Memory B cell (primary cell): ENCODE measurements around the gene JPT1.
"Not testable (repeated sequence)": the region's sequence is repeated elsewhere in the genome, so short reads cannot be mapped to it uniquely, and the experiment has no call there.

Experiments
- ATAC-seq: fragments of 150-1000 bp; cut with Tn5 transposase; 2 replicates; pipeline ENCODE4 v1.10.0; 2021; ENCODE audit warnings: low read depth, mild to moderate bottlenecking, moderate library complexity
- DNase-seq, 2 donors: peaks; one replicate each; pipeline ENCODE4 v3.0.0; 2022; ENCODE audit warnings: low spot score in 2 of 2
- H3K27ac Mint-ChIP-seq: one replicate; pipeline ENCODE4 v1.8.0; 2022; ENCODE audit warnings: mild to moderate bottlenecking, moderate library complexity, mixed read lengths
- H3K27me3 Mint-ChIP-seq: one replicate; pipeline ENCODE4 v1.8.0; 2022; ENCODE audit warnings: mixed read lengths
- H3K36me3 Mint-ChIP-seq: one replicate; pipeline ENCODE4 v1.8.0; 2022; ENCODE audit warnings: mild to moderate bottlenecking, mixed read lengths
- H3K4me1 Mint-ChIP-seq: one replicate; pipeline ENCODE4 v1.8.0; 2022; ENCODE audit warnings: mixed read lengths
- H3K4me3 Mint-ChIP-seq: one replicate; pipeline ENCODE4 v1.8.0; 2022; ENCODE audit warnings: mild to moderate bottlenecking, moderate library complexity, mixed read lengths
- H3K9me3 Mint-ChIP-seq: one replicate; pipeline ENCODE4 v1.8.0; 2022; ENCODE audit warnings: mixed read lengths

The JPT1 gene

GRCh38 chr17:75146592-75146991 is 7.7 kb downstream of the JPT1 start:
- Mint-ChIP-seq H3K27me3 (no peaks in the 10 kb centered on the region), H3K27ac (no peak overlapping the region), H3K36me3 (peaks cover 20% of the 10 kb centered on the region), H3K4me3 (no peak overlapping the region), H3K4me1 (peaks cover 8% of the 10 kb centered on the region), H3K9me3 (no peaks in the 10 kb centered on the region)
- ATAC-seq (no peak), DNase-seq (no peak)

- peaks cover 10% of the 10 kb centered on the region for H3K4me1 Mint-ChIP-seq
- H3K27ac Mint-ChIP-seq, result no peak overlapping the region
- ATAC-seq (no peak), DNase-seq (no peak)
- no peaks in the 10 kb centered on the region for H3K9me3 Mint-ChIP-seq
- H3K27me3 Mint-ChIP-seq, result no peaks in the 10 kb centered on the region
- H3K36me3 Mint-ChIP-seq, result peaks cover 22% of the 10 kb centered on the region
- no peak overlapping the region for H3K4me3 Mint-ChIP-seq
Observed at GRCh38 chr17:75144816-75145512, 9.3 kb downstream of the JPT1 start.

- peaks cover 6% of the 10 kb centered on the region for H3K4me1 Mint-ChIP-seq
- H3K4me3 Mint-ChIP-seq, result no peak overlapping the region
- no peaks in the 10 kb centered on the region for H3K9me3 Mint-ChIP-seq
- no peak overlapping the region for H3K27ac Mint-ChIP-seq
- no peaks in the 10 kb centered on the region for H3K27me3 Mint-ChIP-seq
- no peak for DNase-seq
- peaks cover 16% of the 10 kb centered on the region for H3K36me3 Mint-ChIP-seq
- no peak for ATAC-seq
Observed at GRCh38 chr17:75142236-75142971, 11.9 kb downstream of the JPT1 start.

- no peak for DNase-seq
Observed at GRCh38 chr17:75138519-75138918, 15.8 kb downstream of the JPT1 start.

GRCh38 chr17:75137762-75138161 is 16.6 kb downstream of the JPT1 start:
- not testable (repeated sequence) for H3K4me1 Mint-ChIP-seq, H3K27me3 Mint-ChIP-seq, H3K27ac Mint-ChIP-seq

More at GRCh38 chr17:75138519-75138918, 15.8 kb downstream of the JPT1 start:
- Mint-ChIP-seq H3K4me3 (no peak overlapping the region), H3K36me3 (peaks cover 2% of the 10 kb centered on the region), H3K27ac (no peak overlapping the region), H3K9me3 (no peaks in the 10 kb centered on the region), H3K27me3 (no peaks in the 10 kb centered on the region), H3K4me1 (peaks cover 4% of the 10 kb centered on the region)
- no peak for ATAC-seq

GRCh38 chr17:75135946-75136345 is 18.4 kb downstream of the JPT1 start:
- H3K27me3 Mint-ChIP-seq, result no peaks in the 10 kb centered on the region
- no peak overlapping the region for H3K27ac Mint-ChIP-seq
- ATAC-seq (no peak), DNase-seq (no peak)
- H3K4me3 Mint-ChIP-seq, result no peak overlapping the region
- H3K9me3 Mint-ChIP-seq, result no peaks in the 10 kb centered on the region
- no peaks in the 10 kb centered on the region for H3K36me3 Mint-ChIP-seq
- peaks cover 2% of the 10 kb centered on the region for H3K4me1 Mint-ChIP-seq

More at GRCh38 chr17:75137762-75138161, 16.6 kb downstream of the JPT1 start:
- H3K9me3 Mint-ChIP-seq, H3K4me3 Mint-ChIP-seq, ATAC-seq, DNase-seq, H3K36me3 Mint-ChIP-seq: not testable (repeated sequence)

- no peaks in the 10 kb centered on the region for H3K36me3 Mint-ChIP-seq
- no peak overlapping the region for H3K4me3 Mint-ChIP-seq
- H3K27ac Mint-ChIP-seq, result no peak overlapping the region
- H3K4me1 Mint-ChIP-seq, result peaks cover 4% of the 10 kb centered on the region
- DNase-seq (no peak), ATAC-seq (no peak)
- H3K9me3 Mint-ChIP-seq, result no peaks in the 10 kb centered on the region
- no peaks in the 10 kb centered on the region for H3K27me3 Mint-ChIP-seq
Observed at GRCh38 chr17:75135452-75135851, 18.9 kb downstream of the JPT1 start.

- ATAC-seq, H3K27me3 Mint-ChIP-seq, H3K9me3 Mint-ChIP-seq, H3K27ac Mint-ChIP-seq, H3K4me1 Mint-ChIP-seq, H3K36me3 Mint-ChIP-seq, DNase-seq, H3K4me3 Mint-ChIP-seq: not testable (repeated sequence)
Observed at GRCh38 chr17:75133607-75134347, 20.5 kb downstream of the JPT1 start.

- Mint-ChIP-seq H3K9me3 (no peaks in the 10 kb centered on the region), H3K4me3 (no peak overlapping the region)
Observed at GRCh38 chr17:75133001-75133400, 21.3 kb downstream of the JPT1 start.

GRCh38 chr17:75132018-75133000 is 22.0 kb downstream of the JPT1 start:
- H3K9me3 Mint-ChIP-seq, ATAC-seq, H3K27me3 Mint-ChIP-seq, DNase-seq, H3K36me3 Mint-ChIP-seq: not testable (repeated sequence)
- peak overlapping the region; percentile 86 for H3K4me3 Mint-ChIP-seq
- H3K4me1 Mint-ChIP-seq, result peaks cover 11% of the 10 kb centered on the region
- H3K27ac Mint-ChIP-seq, result peak overlapping the region; percentile 76

More at GRCh38 chr17:75133001-75133400, 21.3 kb downstream of the JPT1 start:
- DNase-seq, result no peak
- peaks cover 4% of the 10 kb centered on the region for H3K36me3 Mint-ChIP-seq
- H3K27ac Mint-ChIP-seq, result no peak overlapping the region
- peaks cover 11% of the 10 kb centered on the region for H3K4me1 Mint-ChIP-seq
- H3K27me3 Mint-ChIP-seq, result no peaks in the 10 kb centered on the region
- no peak for ATAC-seq

GRCh38 chr17:75131278-75132017 is 22.9 kb downstream of the JPT1 start, which contains the start of gene NT5C:
TSS of gene NT5C (minus strand) at chr17:75131742. CDS start at chr17:75131707, 35 bp downstream.
- peaks cover 11% of the 10 kb centered on the region for H3K4me1 Mint-ChIP-seq
- H3K27ac Mint-ChIP-seq, result peak within 1 kb of the TSS; percentile 79
- peak within 1 kb of the TSS; percentile 86 for H3K4me3 Mint-ChIP-seq
- H3K36me3 Mint-ChIP-seq, result peaks cover 4% of the 10 kb centered on the region
- no peaks in the 10 kb centered on the region for H3K9me3 Mint-ChIP-seq
- peak; percentile 81 for ATAC-seq
- DNase-seq, result peak; percentile 54 to 77
- no peaks in the 10 kb centered on the region for H3K27me3 Mint-ChIP-seq

GRCh38 chr17:75130632-75131277 is 23.6 kb downstream of the JPT1 start:
- H3K4me1 Mint-ChIP-seq, result peaks cover 18% of the 10 kb centered on the region
- peak overlapping the region; percentile 79 for H3K27ac Mint-ChIP-seq
- H3K9me3 Mint-ChIP-seq, result no peaks in the 10 kb centered on the region
- H3K4me3 Mint-ChIP-seq, result peak overlapping the region; percentile 86
- peaks cover 4% of the 10 kb centered on the region for H3K36me3 Mint-ChIP-seq
- no peaks in the 10 kb centered on the region for H3K27me3 Mint-ChIP-seq
- ATAC-seq, result peak; percentile 51
- peak; percentile 28 to 37 for DNase-seq
